GM21737 (cell line): ENCODE measurements around the gene TAPBPL.
A peak's percentile ranks its signal among the peaks of the same experiment; 100 is the strongest.
"Not testable (repeated sequence)": the region's sequence is repeated elsewhere in the genome, so short reads cannot be mapped to it uniquely, and the experiment has no call there.

Experiments used
- ATAC-seq: cut with Tn5 transposase; IDR thresholded peaks from one replicate; pipeline ENCODE4 v1.9.1; 2021; ENCODE audit warnings: mild to moderate bottlenecking, moderate library complexity; ENCODE audit not compliant: unreplicated experiment

The TAPBPL gene

DNA sequence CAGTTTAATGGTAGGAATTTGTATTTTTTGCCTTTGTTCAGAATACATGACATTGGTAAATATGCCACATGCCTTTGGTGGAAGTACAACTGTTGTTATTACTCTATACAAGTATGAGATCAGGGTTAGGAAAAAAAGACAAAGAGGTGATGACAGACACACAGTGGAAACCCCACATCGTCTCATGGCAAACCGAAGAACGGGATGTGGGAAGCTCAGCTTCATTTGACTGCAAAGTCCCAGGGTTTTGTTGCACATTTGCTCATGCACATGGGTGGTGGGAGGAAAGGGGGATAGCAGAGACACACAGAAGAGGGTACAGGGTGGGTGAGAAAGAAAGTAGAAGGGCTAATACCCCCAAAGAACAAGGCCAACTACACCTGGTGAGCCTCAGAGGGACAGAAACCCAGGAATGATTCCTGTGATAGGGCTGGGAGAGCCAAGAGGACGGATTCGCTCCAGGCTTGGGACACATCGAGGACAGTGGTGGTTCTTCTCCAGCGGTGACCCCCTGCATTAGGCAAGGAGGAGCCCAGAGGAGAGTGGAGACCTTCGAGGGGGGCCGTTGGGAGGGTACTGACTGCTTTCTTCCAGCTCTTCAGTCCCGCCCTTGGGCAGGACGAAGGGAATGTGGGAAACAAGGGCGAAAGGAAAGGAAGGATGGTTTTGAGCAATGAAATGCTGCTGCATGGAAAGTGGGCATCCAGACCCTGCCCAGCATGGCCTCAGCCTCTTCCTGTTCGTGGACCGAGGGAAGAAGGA is 10.6 kb downstream of the TAPBPL start:
- ATAC-seq, result no peak

DNA sequence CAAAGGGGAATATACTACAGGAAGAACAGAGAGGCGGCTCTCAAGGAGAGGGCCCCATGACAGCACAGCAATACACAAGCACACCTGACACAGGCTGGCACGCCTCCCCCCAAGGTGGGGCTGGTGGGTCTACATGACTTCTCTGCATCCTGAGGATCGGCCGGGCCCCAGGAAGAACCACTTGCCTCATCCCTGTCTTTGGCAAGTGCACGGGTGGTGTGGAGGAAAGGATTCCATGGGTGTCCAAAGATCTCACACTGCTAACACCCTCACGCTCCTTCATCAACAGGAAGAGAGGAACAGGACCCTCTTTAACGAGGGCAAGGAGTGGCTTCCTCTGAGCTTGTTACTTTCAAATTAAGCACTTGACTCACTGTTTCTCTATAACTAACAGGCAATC is 11.4 kb downstream of the TAPBPL start:
- no peak for ATAC-seq

DNA sequence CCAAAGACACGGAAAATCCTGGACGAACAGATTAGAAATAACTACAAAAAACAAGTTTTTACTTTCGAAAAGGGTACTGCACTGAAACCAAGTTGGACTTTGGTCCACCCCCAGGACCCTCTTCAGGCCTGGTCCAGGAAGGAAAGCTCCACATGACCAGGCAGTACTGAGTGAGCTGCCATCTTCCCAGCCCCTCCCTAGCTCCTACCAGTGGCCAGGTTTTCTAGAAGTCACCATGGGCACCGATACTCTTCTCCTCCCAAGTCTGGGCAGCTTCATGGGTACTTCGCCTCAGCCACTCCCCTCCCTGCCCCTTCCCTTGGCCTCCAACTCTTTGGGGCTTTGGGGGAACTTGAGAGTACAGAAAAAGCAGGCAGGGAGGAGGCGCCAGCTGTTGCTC is 12.0 kb downstream of the TAPBPL start:
- ATAC-seq, result no peak

DNA sequence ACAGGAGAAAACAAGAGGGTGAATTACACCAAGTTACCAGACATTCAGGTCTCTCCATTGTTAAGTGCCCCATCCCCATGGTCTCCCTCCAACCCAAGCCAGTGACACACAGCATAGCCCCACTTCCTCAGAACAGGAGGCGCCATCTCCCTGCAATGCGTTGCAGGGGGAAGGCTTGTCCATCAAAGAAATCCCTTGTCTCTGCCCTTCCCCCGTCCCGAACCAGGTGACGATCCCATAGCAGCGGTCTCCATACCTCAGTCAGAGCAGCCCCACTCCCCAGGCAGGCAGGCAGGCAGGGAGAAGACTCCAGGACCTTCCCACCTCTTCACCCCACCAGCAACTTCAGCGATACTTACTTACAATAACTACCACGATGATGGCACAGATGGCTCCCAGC is 12.7 kb downstream of the TAPBPL start:
- ATAC-seq, result no peak

DNA sequence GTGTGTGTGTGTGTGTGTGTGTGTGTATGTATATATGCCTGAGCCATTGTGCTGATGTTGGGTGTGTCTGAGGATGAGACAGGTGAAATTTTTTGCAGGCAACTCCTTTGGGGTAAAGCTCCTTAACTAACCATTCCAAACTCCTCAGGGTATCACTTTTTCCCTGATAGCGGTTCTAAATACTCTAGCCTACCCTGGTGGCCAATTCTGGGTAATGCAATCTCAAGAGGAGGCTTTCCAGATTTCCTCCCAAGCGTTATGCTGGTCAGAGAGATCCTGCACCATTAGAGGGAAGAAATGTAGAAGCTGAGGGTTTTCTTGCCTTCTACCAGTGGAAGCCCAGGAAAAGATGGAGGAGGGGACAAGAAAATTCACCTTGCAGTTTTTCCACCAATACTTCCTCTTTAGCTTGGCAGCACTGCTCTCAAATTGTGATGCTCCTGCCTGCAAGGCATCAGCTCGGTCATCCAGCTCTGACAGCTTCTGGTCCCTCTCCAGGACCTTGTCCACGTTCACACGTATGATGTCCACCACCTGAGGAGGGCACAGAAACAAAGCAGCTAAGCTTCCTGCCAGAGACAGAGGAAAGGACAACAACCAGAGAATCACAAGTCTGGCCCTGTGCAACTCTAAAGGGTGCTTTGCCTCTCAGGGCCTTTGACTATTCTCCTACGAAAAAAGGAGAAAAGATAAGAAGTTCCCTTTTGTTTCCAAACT is 13.8 kb downstream of the TAPBPL start:
- no peak for ATAC-seq

DNA sequence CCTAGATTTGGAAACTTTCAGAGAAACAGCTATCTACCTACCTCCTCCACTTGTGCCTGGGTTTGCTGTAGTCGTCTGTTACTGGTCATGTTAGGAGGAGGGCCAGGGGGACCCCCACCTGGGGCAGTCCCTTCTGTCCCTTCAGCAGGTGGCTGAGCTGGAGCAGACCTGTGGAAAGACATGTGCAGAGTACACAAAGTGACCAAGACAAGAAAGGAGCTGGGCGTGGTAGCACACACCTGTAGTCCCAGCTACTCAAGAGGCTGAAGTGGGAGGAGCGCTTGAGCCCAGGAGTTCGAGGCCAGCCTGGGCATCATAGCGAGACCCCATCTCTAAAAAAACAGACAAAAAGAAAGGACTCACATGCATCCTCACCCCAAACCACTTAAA is 14.3 kb downstream of the TAPBPL start:
- ATAC-seq, result no peak

- ATAC-seq, result not testable (repeated sequence)
These were observed 14.9 kb downstream of the TAPBPL start for GRCh38 chr12:6466751-6467150.

- not testable (repeated sequence) for ATAC-seq
These were observed 15.9 kb downstream of the TAPBPL start for GRCh38 chr12:6467571-6468282.

DNA sequence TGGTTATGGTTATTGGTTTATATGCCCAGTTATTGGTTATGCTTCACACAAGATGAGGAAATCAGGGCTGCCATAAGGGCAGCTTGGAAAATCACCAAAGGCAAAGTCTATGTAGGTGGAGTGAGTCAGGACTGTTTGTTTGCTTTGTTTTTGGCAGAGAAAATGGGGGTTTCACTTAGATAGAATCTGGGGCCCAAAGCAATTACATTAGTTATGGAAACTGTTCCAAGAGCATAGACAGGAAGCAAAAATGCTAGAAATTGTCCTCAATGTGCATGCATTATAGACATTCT is 16.4 kb downstream of the TAPBPL start:
- no peak for ATAC-seq

DNA sequence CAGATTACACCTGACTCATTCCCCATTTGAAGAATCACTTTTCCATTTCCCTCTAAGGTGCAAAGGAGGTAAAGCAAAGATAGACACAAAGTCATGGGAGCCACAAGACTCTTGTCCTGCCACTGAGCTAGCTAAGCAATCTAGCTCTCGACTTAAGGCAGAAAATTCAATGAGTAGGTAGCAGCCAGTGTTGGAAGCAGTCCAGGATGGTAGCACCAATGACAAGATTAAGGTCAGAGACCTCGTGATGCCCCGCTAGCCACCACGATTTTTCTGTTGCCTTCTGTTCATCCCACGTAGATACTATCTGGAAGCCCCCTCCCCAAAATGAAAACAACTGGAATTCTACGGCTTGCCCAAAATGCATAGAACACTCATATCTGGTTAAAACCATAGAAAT is 17.2 kb downstream of the TAPBPL start:
- ATAC-seq, result no peak

- ATAC-seq, result no peak
These were observed 17.9 kb downstream of the TAPBPL start for GRCh38 chr12:6469609-6470374.

- ATAC-seq, result peak; percentile 80
These were observed 18.7 kb downstream of the TAPBPL start, which contains the start of gene VAMP1 for GRCh38 chr12:6470375-6471163. VAMP1 (minus strand) TSS chr12:6470677; CDS start chr12:6470531, 146 bp downstream.

DNA sequence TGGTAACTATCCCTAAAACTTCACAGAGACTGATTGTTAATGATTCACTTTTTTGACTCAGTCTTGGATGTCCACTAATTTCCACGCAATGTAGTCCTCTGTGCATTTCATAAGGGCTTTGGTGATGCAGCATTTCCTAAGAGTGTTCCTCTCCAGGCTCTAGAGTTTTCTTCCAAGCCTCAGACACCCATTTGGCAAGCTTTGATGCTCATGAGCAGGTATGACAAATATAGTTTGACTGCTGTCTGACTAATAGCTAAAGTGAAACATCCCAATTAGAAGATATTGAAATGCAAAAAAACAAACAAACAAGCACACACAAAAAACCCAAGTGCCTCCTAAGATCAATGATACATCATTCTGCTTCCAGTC is 20.1 kb downstream of the TAPBPL start:
- ATAC-seq, result no peak

DNA sequence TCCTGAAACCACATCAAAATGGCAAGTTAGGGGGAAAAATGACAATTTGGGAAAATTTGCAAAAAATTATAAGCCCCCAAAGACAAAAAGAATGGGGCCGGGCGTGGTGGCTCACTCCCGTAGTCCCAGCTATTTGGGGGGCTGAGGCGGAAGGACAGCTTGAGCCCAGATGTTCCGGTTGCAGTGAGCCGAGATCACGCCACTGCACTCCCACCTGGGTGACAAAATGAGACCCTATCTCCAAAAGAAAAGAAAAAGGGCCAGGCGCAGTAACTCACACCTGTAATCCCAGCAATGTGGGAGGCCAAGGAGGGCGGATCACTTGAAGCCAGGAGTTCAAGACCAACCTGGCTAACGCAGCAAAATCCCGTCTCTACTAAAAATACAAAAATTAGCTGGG is 20.6 kb downstream of the TAPBPL start:
- ATAC-seq, result no peak

DNA sequence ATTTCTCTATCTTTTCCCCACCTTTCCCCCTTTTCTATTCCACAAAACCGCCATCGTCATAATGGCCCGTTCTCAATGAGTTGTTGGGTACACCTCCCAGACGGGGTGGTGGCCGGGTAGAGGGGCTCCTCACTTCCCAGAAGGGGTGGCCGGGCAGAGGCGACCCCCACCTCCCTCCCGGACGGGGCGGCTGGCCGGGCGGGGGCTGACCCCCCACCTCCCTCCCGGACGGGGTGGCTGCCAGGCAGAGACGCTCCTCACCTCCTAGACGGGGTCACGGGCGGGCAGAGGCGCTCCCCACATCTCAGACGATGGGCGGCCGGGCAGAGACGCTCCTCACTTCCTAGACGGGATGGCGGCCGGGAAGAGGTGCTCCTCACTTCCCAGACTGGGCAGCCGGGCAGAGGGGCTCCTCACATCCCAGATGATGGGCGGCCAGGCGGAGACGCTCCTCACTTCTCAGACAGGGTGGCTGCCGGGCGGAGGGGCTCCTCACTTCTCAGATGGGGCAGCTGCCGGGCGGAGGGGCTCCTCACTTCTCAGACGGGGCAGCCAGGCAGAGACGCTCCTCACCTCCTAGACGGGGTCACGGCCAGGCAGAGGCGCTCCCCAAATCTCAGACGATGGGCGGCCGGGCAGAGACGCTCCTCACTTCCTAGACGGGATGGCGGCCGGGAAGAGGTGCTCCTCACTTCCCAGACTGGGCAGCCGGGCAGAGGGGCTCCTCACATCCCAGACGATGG is 23.6 kb downstream of the TAPBPL start:
- not testable (repeated sequence) for ATAC-seq

DNA sequence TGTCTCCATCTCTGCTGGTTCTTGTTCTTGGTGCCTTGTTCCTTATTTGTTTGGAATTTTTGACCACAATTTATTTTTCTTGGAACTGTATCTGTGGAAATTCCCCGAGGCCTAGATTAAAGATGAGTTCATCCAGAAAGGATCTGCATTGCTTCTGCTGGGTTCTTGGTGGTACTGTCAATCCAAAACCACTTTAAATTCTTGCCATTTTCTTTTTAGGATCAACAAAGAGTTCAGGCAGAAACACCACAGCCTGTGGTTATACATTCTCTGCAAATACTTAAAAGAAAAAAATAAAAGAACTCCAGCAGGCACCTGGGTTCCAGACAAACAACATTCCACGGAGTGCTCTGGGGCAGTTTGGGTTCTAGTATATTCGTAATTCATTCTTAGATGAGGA is 24.6 kb downstream of the TAPBPL start:
- ATAC-seq, result no peak

DNA sequence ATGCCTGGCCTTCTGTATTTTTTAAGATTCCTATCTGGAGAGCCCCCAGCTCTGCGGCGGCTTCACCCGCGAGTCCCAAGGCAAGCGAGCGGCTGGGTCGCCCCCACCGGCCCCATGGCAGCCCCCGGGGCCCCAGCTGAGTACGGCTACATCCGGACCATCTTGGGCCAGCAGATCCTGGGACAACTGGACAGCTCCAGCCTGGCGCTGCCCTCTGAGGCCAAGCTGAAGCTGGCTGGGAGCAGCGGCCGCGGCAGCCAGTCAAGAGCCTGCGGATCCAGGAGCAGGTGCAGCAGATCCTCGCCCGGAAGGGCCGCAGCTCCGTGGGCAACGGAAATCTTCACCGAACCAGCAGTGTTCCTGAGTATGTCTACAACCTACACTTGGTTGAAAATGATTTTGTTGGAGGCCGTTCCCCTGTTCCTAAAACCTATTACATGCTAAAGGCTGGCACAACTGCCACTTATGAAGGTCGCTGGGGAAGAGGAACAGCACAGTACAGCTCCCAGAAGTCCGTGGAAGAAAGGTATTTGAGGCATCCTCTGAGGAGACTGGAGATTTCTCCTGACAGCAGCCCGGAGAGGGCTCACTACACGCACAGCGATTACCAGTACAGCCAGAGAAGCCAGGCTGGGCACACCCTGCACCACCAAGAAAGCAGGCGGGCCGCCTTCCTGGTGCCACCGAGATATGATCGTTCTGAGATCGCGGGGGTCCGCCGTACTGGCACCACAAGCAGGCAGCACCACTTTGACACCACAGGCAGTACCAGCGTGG is 25.9 kb downstream of the TAPBPL start:
- not testable (repeated sequence) for ATAC-seq

DNA sequence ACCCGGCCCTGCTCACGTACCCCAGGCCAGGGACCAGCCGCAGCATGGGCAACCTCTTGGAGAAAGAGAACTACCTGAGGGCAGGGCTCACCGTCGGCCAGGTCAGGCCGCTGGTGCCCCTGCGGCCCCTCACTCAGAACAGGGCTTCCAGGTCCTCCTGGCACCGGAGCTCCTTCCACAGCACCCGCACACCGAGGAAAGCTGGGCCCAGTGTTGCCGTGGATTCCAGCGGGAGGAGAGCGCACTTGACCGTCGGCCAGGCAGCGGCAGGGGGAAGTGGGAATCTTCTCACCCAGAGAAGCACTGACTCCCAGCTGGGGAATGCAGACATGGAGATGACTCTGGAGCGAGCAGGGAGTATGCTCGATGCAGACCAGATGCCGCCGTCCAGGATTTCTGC is 26.6 kb downstream of the TAPBPL start:
- no peak for ATAC-seq

DNA sequence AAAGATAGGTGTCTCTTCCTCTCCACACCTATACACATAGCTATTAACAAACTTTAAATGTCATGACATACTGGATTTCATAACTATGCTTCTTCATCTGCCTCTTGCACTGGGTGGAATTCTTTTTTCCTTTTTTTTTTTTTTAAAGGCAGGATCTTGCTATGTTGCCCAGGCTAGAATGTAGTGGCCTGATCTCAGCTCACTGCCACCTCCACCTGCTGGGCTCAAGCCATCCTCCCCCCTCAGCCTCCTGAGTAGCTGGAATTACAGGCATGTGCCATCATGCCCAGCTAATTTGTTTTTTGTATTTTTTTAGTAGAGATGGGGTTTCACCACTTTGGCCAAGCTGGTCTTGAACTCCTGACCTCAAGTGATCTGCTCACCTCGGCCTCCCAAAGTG is 36.4 kb downstream of the TAPBPL start:
- ATAC-seq, result no peak
